Testis (tissue), 2 donors: ENCODE measurements around the gene CSNK1G2.

Experiments used
- POLR2A ChIP-seq: fragments of 450-650 bp; IDR thresholded peaks from one replicate; pipeline ENCODE4 v1.6.1; 2017; ENCODE audit warnings: antibody characterized with exemption, mild to moderate bottlenecking, moderate library complexity
- TF ChIP-seq, protein P1 (sequence below), 3 experiments: fragments of 450-650 bp in 2 of 3; fragments of 200-600 bp in 1 of 3; sonication (generic) in 1 of 3; IDR thresholded peaks; one replicate each; pipeline ENCODE4 v1.5.1; 2016 to 2019; ENCODE audit warnings: antibody characterized with exemption in 3 of 3, mild to moderate bottlenecking in 2 of 3, moderate library complexity in 1 of 3

DNA sequence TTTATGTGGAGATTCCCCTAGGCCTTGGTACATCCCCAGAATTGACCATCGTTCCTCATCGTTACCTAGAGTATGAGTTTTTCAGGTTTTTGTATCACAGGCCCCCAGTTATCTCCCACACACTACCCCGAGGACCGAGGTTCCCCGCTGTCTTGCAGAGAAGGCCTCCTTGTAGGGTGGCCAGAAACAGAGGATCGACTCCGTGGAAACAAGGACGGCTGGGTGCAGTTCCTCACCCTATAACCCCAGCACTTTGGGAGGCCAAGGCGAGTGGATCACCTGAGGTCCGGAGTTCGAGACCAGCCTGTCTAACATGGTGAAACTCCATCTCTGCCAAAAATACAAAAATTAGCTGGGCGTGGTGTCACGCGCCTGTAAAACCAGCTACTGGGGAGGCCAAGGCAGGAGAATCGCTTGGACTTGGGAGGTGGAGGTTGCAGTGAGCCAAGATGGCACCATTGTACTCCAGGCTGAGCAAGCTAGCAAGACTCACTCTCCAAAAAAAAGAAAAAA is 35.1 kb upstream of the CSNK1G2 start:
- TF ChIP-seq, protein P1, sequence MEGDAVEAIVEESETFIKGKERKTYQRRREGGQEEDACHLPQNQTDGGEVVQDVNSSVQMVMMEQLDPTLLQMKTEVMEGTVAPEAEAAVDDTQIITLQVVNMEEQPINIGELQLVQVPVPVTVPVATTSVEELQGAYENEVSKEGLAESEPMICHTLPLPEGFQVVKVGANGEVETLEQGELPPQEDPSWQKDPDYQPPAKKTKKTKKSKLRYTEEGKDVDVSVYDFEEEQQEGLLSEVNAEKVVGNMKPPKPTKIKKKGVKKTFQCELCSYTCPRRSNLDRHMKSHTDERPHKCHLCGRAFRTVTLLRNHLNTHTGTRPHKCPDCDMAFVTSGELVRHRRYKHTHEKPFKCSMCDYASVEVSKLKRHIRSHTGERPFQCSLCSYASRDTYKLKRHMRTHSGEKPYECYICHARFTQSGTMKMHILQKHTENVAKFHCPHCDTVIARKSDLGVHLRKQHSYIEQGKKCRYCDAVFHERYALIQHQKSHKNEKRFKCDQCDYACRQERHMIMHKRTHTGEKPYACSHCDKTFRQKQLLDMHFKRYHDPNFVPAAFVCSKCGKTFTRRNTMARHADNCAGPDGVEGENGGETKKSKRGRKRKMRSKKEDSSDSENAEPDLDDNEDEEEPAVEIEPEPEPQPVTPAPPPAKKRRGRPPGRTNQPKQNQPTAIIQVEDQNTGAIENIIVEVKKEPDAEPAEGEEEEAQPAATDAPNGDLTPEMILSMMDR (IDR thresholded peaks at IDR 0.05), result no peak
- TF ChIP-seq POLR2A, result no peak
